Neural crest cell (in vitro differentiated cells): ENCODE results near the gene RPRD1B. TPM values are rescaled to one million over a fixed set of nuclear protein-coding genes. Genes with fewer than 3 reads are reported as not detected.

Source experiments
- DNase-seq: peaks from one replicate; pipeline ENCODE4 v3.0.0; 2021; ENCODE audit warnings: low read depth, mixed read lengths, low spot score
- H3K27ac Mint-ChIP-seq: one replicate; pipeline ENCODE4 v1.8.0; 2021; ENCODE audit warnings: mild to moderate bottlenecking, mixed read lengths; ENCODE audit not compliant: unreplicated experiment
- H3K27me3 Mint-ChIP-seq: 2 replicates; pipeline ENCODE4 v1.8.0; 2021; ENCODE audit warnings: low read depth, mild to moderate bottlenecking, mixed read lengths
- H3K36me3 Mint-ChIP-seq: 2 replicates; pipeline ENCODE4 v1.8.0; 2021; ENCODE audit warnings: low read depth, mild to moderate bottlenecking, mixed read lengths
- H3K4me1 Mint-ChIP-seq: 2 replicates; pipeline ENCODE4 v1.8.0; 2021; ENCODE audit warnings: mixed read lengths
- H3K4me3 Mint-ChIP-seq: one replicate; pipeline ENCODE4 v1.8.0; 2021; ENCODE audit warnings: mild to moderate bottlenecking, mixed read lengths
- H3K9me3 Mint-ChIP-seq: 2 replicates; pipeline ENCODE4 v1.8.0; 2021; ENCODE audit warnings: mixed read lengths
- CTCF ChIP-seq: fragments of 200-600 bp; sonication (generic); conservative IDR thresholded peaks from 2 replicates; pipeline ENCODE4 v1.5.0; 2021; ENCODE audit warnings: antibody characterized with exemption, mild to moderate bottlenecking
- total RNA-seq: library from RNA; stranded (reverse); gene quantifications from 2 replicates; pipeline ENCODE4 v1.2.1, GENCODE V29; 2021

Gene RPRD1B
- total RNA-seq, 1 donor from 2014 or later = 41.1 TPM

- no peak for DNase-seq
- Mint-ChIP-seq H3K9me3 (no peaks in the 10 kb centered on the region), H3K4me1 (peaks cover 3% of the 10 kb centered on the region), H3K27me3 (no peaks in the 10 kb centered on the region), H3K27ac (no peak overlapping the region), H3K4me3 (no peak overlapping the region), H3K36me3 (no peaks in the 10 kb centered on the region)
- no peak for TF ChIP-seq CTCF
Measured at GRCh38 chr20:38115896-38116295, 82.3 kb downstream of the RPRD1B start.

- Mint-ChIP-seq H3K4me3 (no peak overlapping the region), H3K27ac (no peak overlapping the region)
Measured at GRCh38 chr20:38116409-38117165, 83.0 kb downstream of the RPRD1B start.

GRCh38 chr20:38117205-38117604 lies 83.7 kb downstream of the RPRD1B start:
- no peaks in the 10 kb centered on the region for H3K27me3 Mint-ChIP-seq
- H3K27ac Mint-ChIP-seq = no peak overlapping the region
- TF ChIP-seq CTCF = no peak
- no peak for DNase-seq
- peaks cover 3% of the 10 kb centered on the region for H3K4me1 Mint-ChIP-seq
- no peaks in the 10 kb centered on the region for H3K9me3 Mint-ChIP-seq
- no peaks in the 10 kb centered on the region for H3K36me3 Mint-ChIP-seq
- H3K4me3 Mint-ChIP-seq = no peak overlapping the region

More at GRCh38 chr20:38116409-38117165, 83.0 kb downstream of the RPRD1B start:
- no peaks in the 10 kb centered on the region for H3K27me3 Mint-ChIP-seq
- no peak for TF ChIP-seq CTCF
- no peaks in the 10 kb centered on the region for H3K9me3 Mint-ChIP-seq
- DNase-seq = no peak
- H3K36me3 Mint-ChIP-seq = no peaks in the 10 kb centered on the region
- peaks cover 3% of the 10 kb centered on the region for H3K4me1 Mint-ChIP-seq

- DNase-seq = no peak
- Mint-ChIP-seq H3K4me3 (no peak overlapping the region), H3K4me1 (peaks cover 3% of the 10 kb centered on the region), H3K36me3 (no peaks in the 10 kb centered on the region), H3K27ac (no peak overlapping the region), H3K27me3 (no peaks in the 10 kb centered on the region), H3K9me3 (no peaks in the 10 kb centered on the region)
- TF ChIP-seq CTCF = no peak
Measured at GRCh38 chr20:38117635-38118034, 84.1 kb downstream of the RPRD1B start.

GRCh38 chr20:38119446-38119845 lies 85.9 kb downstream of the RPRD1B start:
- no peak overlapping the region for H3K27ac Mint-ChIP-seq
- no peak for DNase-seq
- H3K4me3 Mint-ChIP-seq = no peak overlapping the region
- peaks cover 7% of the 10 kb centered on the region for H3K4me1 Mint-ChIP-seq
- TF ChIP-seq CTCF = no peak
- no peaks in the 10 kb centered on the region for H3K9me3 Mint-ChIP-seq
- no peaks in the 10 kb centered on the region for H3K27me3 Mint-ChIP-seq
- no peaks in the 10 kb centered on the region for H3K36me3 Mint-ChIP-seq
